ENCODE measurements around the gene EIF2B4. TPM values are rescaled to one million over a fixed set of nuclear protein-coding genes. Genes with fewer than 3 reads are reported as not detected.

EIF2B4 gene
- total and polyA plus RNA-seq, 2 of the 13 experiments (the other 11 are each of a cell fraction or from before 2014, with no cell fraction given), result 91.5 to 96.4 TPM

DNA sequence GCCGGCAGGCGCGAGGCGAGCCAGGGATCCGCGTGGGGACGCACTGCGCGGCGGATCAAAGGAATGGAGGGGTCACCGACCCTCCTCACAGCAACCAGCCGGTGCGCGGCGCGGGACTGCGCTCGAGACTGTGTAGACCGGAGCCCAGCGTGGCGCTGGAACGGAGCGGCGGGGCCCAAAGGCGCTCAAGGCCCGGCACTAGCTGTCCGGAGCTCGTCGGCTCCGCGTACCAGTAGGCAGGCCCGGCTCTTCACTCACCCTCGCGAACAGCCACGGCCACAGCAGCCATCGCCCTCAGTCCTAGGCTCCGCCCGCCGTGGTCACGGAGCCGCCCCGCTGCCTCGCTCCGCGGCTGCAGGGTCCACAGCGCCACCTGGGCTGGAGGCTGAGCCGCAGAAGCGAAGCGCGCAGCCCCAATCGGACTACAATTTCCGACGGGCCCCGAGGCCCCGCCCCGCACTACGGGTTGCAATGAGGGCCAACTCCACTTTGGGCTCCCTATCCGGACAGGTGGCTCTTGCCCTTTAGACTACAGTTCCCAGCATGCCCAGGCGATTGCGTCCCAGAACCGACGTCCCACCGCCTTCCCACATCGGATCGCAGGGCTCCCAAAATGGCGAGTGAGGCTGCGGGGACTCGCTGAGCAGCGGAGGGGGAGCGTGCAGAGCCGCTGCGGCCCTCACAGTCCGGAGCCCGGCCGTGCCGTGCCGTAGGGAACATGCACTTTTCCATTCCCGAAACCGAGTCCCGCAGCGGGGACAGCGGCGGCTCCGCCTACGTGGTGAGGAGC lies at the start of gene EIF2B4, which contains the start of gene SNX17 (continued):
- TF ChIP-seq SMYD3 (CRISPR knock-in tag; IDR thresholded peaks at IDR 0.05), result peak; percentile 91; the same call in 1 of the 2 replicates
- TF ChIP-seq, protein P1, sequence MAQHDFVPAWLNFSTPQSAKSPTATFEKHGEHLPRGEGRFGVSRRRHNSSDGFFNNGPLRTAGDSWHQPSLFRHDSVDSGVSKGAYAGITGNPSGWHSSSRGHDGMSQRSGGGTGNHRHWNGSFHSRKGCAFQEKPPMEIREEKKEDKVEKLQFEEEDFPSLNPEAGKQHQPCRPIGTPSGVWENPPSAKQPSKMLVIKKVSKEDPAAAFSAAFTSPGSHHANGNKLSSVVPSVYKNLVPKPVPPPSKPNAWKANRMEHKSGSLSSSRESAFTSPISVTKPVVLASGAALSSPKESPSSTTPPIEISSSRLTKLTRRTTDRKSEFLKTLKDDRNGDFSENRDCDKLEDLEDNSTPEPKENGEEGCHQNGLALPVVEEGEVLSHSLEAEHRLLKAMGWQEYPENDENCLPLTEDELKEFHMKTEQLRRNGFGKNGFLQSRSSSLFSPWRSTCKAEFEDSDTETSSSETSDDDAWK (CRISPR knock-in tag; IDR thresholded peaks at IDR 0.05), result no peak
- peak; percentile 97 for TF ChIP-seq ZFP1 (CRISPR knock-in tag; IDR thresholded peaks at IDR 0.05)
- TF ChIP-seq CBX1 (IDR thresholded peaks at IDR 0.05; ENCODE audit: low read depth), result peak; percentile 97
- TF ChIP-seq ZBTB4 (CRISPR knock-in tag; IDR thresholded peaks at IDR 0.05; ENCODE audit: borderline replicate concordance), result peak; percentile 98
- peak; percentile 97 for TF ChIP-seq ZMYM4 (CRISPR knock-in tag; IDR thresholded peaks at IDR 0.05)
- TF ChIP-seq, protein P2, sequence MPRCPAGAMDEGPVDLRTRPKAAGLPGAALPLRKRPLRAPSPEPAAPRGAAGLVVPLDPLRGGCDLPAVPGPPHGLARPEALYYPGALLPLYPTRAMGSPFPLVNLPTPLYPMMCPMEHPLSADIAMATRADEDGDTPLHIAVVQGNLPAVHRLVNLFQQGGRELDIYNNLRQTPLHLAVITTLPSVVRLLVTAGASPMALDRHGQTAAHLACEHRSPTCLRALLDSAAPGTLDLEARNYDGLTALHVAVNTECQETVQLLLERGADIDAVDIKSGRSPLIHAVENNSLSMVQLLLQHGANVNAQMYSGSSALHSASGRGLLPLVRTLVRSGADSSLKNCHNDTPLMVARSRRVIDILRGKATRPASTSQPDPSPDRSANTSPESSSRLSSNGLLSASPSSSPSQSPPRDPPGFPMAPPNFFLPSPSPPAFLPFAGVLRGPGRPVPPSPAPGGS (CRISPR knock-in tag; IDR thresholded peaks at IDR 0.05), result peak; percentile 86
- TF ChIP-seq TERF1 (CRISPR knock-in tag; IDR thresholded peaks at IDR 0.05), result peak; percentile 76; the same call in 1 of the 2 replicates
- TF ChIP-seq, protein P3, sequence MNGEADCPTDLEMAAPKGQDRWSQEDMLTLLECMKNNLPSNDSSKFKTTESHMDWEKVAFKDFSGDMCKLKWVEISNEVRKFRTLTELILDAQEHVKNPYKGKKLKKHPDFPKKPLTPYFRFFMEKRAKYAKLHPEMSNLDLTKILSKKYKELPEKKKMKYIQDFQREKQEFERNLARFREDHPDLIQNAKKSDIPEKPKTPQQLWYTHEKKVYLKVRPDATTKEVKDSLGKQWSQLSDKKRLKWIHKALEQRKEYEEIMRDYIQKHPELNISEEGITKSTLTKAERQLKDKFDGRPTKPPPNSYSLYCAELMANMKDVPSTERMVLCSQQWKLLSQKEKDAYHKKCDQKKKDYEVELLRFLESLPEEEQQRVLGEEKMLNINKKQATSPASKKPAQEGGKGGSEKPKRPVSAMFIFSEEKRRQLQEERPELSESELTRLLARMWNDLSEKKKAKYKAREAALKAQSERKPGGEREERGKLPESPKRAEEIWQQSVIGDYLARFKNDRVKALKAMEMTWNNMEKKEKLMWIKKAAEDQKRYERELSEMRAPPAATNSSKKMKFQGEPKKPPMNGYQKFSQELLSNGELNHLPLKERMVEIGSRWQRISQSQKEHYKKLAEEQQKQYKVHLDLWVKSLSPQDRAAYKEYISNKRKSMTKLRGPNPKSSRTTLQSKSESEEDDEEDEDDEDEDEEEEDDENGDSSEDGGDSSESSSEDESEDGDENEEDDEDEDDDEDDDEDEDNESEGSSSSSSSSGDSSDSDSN (CRISPR knock-in tag; IDR thresholded peaks at IDR 0.05), result peak; percentile 99
- TF ChIP-seq ZNF143 (CRISPR knock-in tag; IDR thresholded peaks at IDR 0.05), result peak; percentile 100
- TF ChIP-seq ZNF549 (CRISPR knock-in tag; IDR thresholded peaks at IDR 0.05), result peak; percentile 78
- TF ChIP-seq JDP2 (CRISPR knock-in tag; IDR thresholded peaks at IDR 0.05; ENCODE audit: borderline replicate concordance), result peak; percentile 53; the same call in 1 of the 2 replicates
- TF ChIP-seq AHR (CRISPR knock-in tag; IDR thresholded peaks at IDR 0.05), result no peak; the same call in 1 of the 2 replicates
- TF ChIP-seq, protein P4, sequence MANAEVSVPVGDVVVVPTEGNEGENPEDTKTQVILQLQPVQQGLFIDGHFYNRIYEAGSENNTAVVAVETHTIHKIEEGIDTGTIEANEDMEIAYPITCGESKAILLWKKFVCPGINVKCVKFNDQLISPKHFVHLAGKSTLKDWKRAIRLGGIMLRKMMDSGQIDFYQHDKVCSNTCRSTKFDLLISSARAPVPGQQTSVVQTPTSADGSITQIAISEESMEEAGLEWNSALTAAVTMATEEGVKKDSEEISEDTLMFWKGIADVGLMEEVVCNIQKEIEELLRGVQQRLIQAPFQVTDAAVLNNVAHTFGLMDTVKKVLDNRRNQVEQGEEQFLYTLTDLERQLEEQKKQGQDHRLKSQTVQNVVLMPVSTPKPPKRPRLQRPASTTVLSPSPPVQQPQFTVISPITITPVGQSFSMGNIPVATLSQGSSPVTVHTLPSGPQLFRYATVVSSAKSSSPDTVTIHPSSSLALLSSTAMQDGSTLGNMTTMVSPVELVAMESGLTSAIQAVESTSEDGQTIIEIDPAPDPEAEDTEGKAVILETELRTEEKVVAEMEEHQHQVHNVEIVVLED (CRISPR knock-in tag; IDR thresholded peaks at IDR 0.05; ENCODE audit: borderline replicate concordance), result peak; percentile 100
- TF ChIP-seq ZBTB37 (CRISPR knock-in tag; IDR thresholded peaks at IDR 0.05), result no peak
